ENCODE results near the gene ADAMTS17.

Gene ADAMTS17

GRCh38 chr15:100309109-100310040, 32.4 kb downstream of the ADAMTS17 start:
- H3K9ac ChIP-seq (ENCODE audit: low read length), result no peak overlapping the region
- H3K4me3 ChIP-seq (ENCODE audit: low read depth, low read length), result no peak overlapping the region
- no peaks in the 10 kb centered on the region for H3K36me3 ChIP-seq (ENCODE audit: control insufficient read depth, insufficient read depth, low read length)
- H3K27me3 ChIP-seq (ENCODE audit: control insufficient read depth, insufficient read depth, low read length), result no peaks in the 10 kb centered on the region
- H3K27ac ChIP-seq (ENCODE audit: low read depth, low read length), result no peak overlapping the region
- H3K9me3 ChIP-seq (ENCODE audit: control insufficient read depth, insufficient read depth, low read depth, low read length), result peaks cover 7% of the 10 kb centered on the region; the same call in 1 of the 2 replicates
- H3K4me1 ChIP-seq (ENCODE audit: control insufficient read depth, insufficient read depth, low read length), result no peaks in the 10 kb centered on the region

- H3K27me3 ChIP-seq (ENCODE audit: control insufficient read depth, insufficient read depth, low read length), result no peaks in the 10 kb centered on the region
- H3K27ac ChIP-seq (ENCODE audit: low read depth, low read length), result no peak overlapping the region
- no peaks in the 10 kb centered on the region for H3K4me1 ChIP-seq (ENCODE audit: control insufficient read depth, insufficient read depth, low read length)
- no peaks in the 10 kb centered on the region for H3K36me3 ChIP-seq (ENCODE audit: control insufficient read depth, insufficient read depth, low read length)
- no peak overlapping the region for H3K4me3 ChIP-seq (ENCODE audit: low read depth, low read length)
- no peak overlapping the region for H3K9ac ChIP-seq (ENCODE audit: low read length)
- peaks cover 7% of the 10 kb centered on the region; the same call in 1 of the 2 replicates for H3K9me3 ChIP-seq (ENCODE audit: control insufficient read depth, insufficient read depth, low read depth, low read length)
Measured at GRCh38 chr15:100308608-100309007, 33.2 kb downstream of the ADAMTS17 start.

- Histone ChIP-seq H3K27me3 (ENCODE audit: control insufficient read depth, insufficient read depth, low read length) (no peaks in the 10 kb centered on the region), H3K4me1 (ENCODE audit: control insufficient read depth, insufficient read depth, low read length) (no peaks in the 10 kb centered on the region), H3K27ac (ENCODE audit: low read depth, low read length) (no peak overlapping the region), H3K9me3 (ENCODE audit: control insufficient read depth, insufficient read depth, low read depth, low read length) (peaks cover 7% of the 10 kb centered on the region; the same call in 1 of the 2 replicates), H3K9ac (ENCODE audit: low read length) (no peak overlapping the region), H3K36me3 (ENCODE audit: control insufficient read depth, insufficient read depth, low read length) (no peaks in the 10 kb centered on the region), H3K4me3 (ENCODE audit: low read depth, low read length) (no peak overlapping the region)
Measured at GRCh38 chr15:100308213-100308600, 33.6 kb downstream of the ADAMTS17 start.

GRCh38 chr15:100307241-100308212, 34.2 kb downstream of the ADAMTS17 start:
- H3K27ac ChIP-seq (ENCODE audit: low read depth, low read length), result no peak overlapping the region
- H3K4me3 ChIP-seq (ENCODE audit: low read depth, low read length), result no peak overlapping the region
- no peaks in the 10 kb centered on the region for H3K36me3 ChIP-seq (ENCODE audit: control insufficient read depth, insufficient read depth, low read length)
- H3K27me3 ChIP-seq (ENCODE audit: control insufficient read depth, insufficient read depth, low read length), result no peaks in the 10 kb centered on the region
- peaks cover 5% of the 10 kb centered on the region; the same call in 1 of the 2 replicates for H3K9me3 ChIP-seq (ENCODE audit: control insufficient read depth, insufficient read depth, low read depth, low read length)
- no peaks in the 10 kb centered on the region for H3K4me1 ChIP-seq (ENCODE audit: control insufficient read depth, insufficient read depth, low read length)
- H3K9ac ChIP-seq (ENCODE audit: low read length), result no peak overlapping the region

GRCh38 chr15:100306098-100306497, 35.7 kb downstream of the ADAMTS17 start:
- H3K27ac ChIP-seq (ENCODE audit: low read depth, low read length), result no peak overlapping the region
- H3K27me3 ChIP-seq (ENCODE audit: control insufficient read depth, insufficient read depth, low read length), result no peaks in the 10 kb centered on the region
- no peaks in the 10 kb centered on the region for H3K4me1 ChIP-seq (ENCODE audit: control insufficient read depth, insufficient read depth, low read length)
- H3K9me3 ChIP-seq (ENCODE audit: control insufficient read depth, insufficient read depth, low read depth, low read length), result 0 out of 2 replicates have a peak, but pooled peaks cover 2% of the 10 kb centered on the region
- no peak overlapping the region for H3K9ac ChIP-seq (ENCODE audit: low read length)
- no peak overlapping the region for H3K4me3 ChIP-seq (ENCODE audit: low read depth, low read length)
- no peaks in the 10 kb centered on the region for H3K36me3 ChIP-seq (ENCODE audit: control insufficient read depth, insufficient read depth, low read length)

- no peaks in the 10 kb centered on the region for H3K27me3 ChIP-seq (ENCODE audit: control insufficient read depth, insufficient read depth, low read length)
- H3K4me3 ChIP-seq (ENCODE audit: low read depth, low read length), result no peak overlapping the region
- no peaks in the 10 kb centered on the region for H3K36me3 ChIP-seq (ENCODE audit: control insufficient read depth, insufficient read depth, low read length)
- H3K9me3 ChIP-seq (ENCODE audit: control insufficient read depth, insufficient read depth, low read depth, low read length), result peaks cover 24% of the 10 kb centered on the region
- no peak overlapping the region for H3K27ac ChIP-seq (ENCODE audit: low read depth, low read length)
- no peaks in the 10 kb centered on the region for H3K4me1 ChIP-seq (ENCODE audit: control insufficient read depth, insufficient read depth, low read length)
- H3K9ac ChIP-seq (ENCODE audit: low read length), result no peak overlapping the region
Measured at GRCh38 chr15:100301910-100302431, 39.8 kb downstream of the ADAMTS17 start.

- Histone ChIP-seq H3K27ac (ENCODE audit: low read depth, low read length) (no peak overlapping the region), H3K9me3 (ENCODE audit: control insufficient read depth, insufficient read depth, low read depth, low read length) (peaks cover 37% of the 10 kb centered on the region), H3K4me3 (ENCODE audit: low read depth, low read length) (no peak overlapping the region), H3K9ac (ENCODE audit: low read length) (no peak overlapping the region), H3K27me3 (ENCODE audit: control insufficient read depth, insufficient read depth, low read length) (no peaks in the 10 kb centered on the region), H3K36me3 (ENCODE audit: control insufficient read depth, insufficient read depth, low read length) (no peaks in the 10 kb centered on the region), H3K4me1 (ENCODE audit: control insufficient read depth, insufficient read depth, low read length) (no peaks in the 10 kb centered on the region)
Measured at GRCh38 chr15:100298257-100298656, 43.5 kb downstream of the ADAMTS17 start.

- no peak overlapping the region for H3K27ac ChIP-seq (ENCODE audit: low read depth, low read length)
- H3K4me1 ChIP-seq (ENCODE audit: control insufficient read depth, insufficient read depth, low read length), result no peaks in the 10 kb centered on the region
- no peaks in the 10 kb centered on the region for H3K36me3 ChIP-seq (ENCODE audit: control insufficient read depth, insufficient read depth, low read length)
- H3K9me3 ChIP-seq (ENCODE audit: control insufficient read depth, insufficient read depth, low read depth, low read length), result peaks cover 37% of the 10 kb centered on the region
- H3K27me3 ChIP-seq (ENCODE audit: control insufficient read depth, insufficient read depth, low read length), result no peaks in the 10 kb centered on the region
- no peak overlapping the region for H3K4me3 ChIP-seq (ENCODE audit: low read depth, low read length)
- no peak overlapping the region for H3K9ac ChIP-seq (ENCODE audit: low read length)
Measured at GRCh38 chr15:100297812-100298211, 44.0 kb downstream of the ADAMTS17 start.

- Histone ChIP-seq H3K36me3 (ENCODE audit: control insufficient read depth, insufficient read depth, low read length) (no peaks in the 10 kb centered on the region), H3K4me1 (ENCODE audit: control insufficient read depth, insufficient read depth, low read length) (no peaks in the 10 kb centered on the region), H3K27me3 (ENCODE audit: control insufficient read depth, insufficient read depth, low read length) (no peaks in the 10 kb centered on the region), H3K27ac (ENCODE audit: low read depth, low read length) (no peak overlapping the region), H3K4me3 (ENCODE audit: low read depth, low read length) (no peak overlapping the region), H3K9me3 (ENCODE audit: control insufficient read depth, insufficient read depth, low read depth, low read length) (peaks cover 35% of the 10 kb centered on the region), H3K9ac (ENCODE audit: low read length) (no peak overlapping the region)
Measured at GRCh38 chr15:100295939-100296565, 45.7 kb downstream of the ADAMTS17 start.

- H3K36me3 ChIP-seq (ENCODE audit: control insufficient read depth, insufficient read depth, low read length), result no peaks in the 10 kb centered on the region
- no peak overlapping the region for H3K27ac ChIP-seq (ENCODE audit: low read depth, low read length)
Measured at GRCh38 chr15:100292010-100292409, 49.8 kb downstream of the ADAMTS17 start.

More at GRCh38 chr15:100292010-100292409, 49.8 kb downstream of the ADAMTS17 start:
- Histone ChIP-seq H3K4me3 (ENCODE audit: low read depth, low read length) (no peak overlapping the region), H3K27me3 (ENCODE audit: control insufficient read depth, insufficient read depth, low read length) (no peaks in the 10 kb centered on the region), H3K9ac (ENCODE audit: low read length) (no peak overlapping the region), H3K4me1 (ENCODE audit: control insufficient read depth, insufficient read depth, low read length) (no peaks in the 10 kb centered on the region), H3K9me3 (ENCODE audit: control insufficient read depth, insufficient read depth, low read depth, low read length) (peaks cover 12% of the 10 kb centered on the region)

Measured in HUES6 (cell line).